VCaP (cell line): ENCODE data around the gene C1orf185.
A peak's percentile ranks its signal among the peaks of the same experiment; 100 is the strongest.
"Not testable (repeated sequence)": the region's sequence is repeated elsewhere in the genome, so short reads cannot be mapped to it uniquely, and the experiment has no call there.

Experiments
- H3K27ac ChIP-seq: fragments of 450-650 bp; 2 replicates; pipeline ENCODE4 v1.5.1; 2017
- CTCF ChIP-seq: fragments of 450-650 bp; conservative IDR thresholded peaks from 2 replicates; pipeline ENCODE4 v1.5.1; 2017; ENCODE audit warnings: mild to moderate bottlenecking, moderate library complexity

Gene C1orf185

DNA sequence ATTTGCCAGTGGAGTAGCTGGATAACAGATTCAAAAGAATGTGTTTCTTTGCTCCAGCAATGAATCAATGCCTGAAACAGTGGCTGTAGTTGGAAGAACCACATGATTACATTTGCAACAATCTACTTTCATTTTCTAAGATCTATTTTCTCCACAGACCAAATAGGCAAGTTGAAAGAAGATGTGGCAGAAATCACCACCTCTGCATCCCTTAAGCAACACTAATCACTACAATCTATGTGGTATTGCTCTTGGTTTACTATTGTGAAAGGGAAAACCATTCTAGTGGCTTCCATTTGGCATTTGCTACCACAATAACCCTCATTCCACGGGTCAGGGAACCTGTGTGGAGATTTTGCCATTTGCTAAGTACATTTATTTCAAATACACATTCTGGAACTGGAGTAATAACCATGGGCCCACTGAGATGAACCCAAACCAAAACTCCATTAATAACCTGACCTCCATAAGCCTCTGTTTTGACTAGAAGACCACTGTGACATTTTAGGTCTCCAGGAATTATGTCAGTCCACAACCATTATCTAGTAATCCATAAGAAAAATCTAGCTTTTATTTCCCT lies 66.3 kb downstream of the C1orf185 start:
- no peak for TF ChIP-seq CTCF
- H3K27ac ChIP-seq = no peak overlapping the region

- TF ChIP-seq CTCF = no peak
- H3K27ac ChIP-seq = no peak overlapping the region
Measured at GRCh38 chr1:51168936-51169335, 66.9 kb downstream of the C1orf185 start.

GRCh38 chr1:51170342-51170741 lies 68.3 kb downstream of the C1orf185 start:
- no peak overlapping the region for H3K27ac ChIP-seq
- no peak for TF ChIP-seq CTCF

DNA sequence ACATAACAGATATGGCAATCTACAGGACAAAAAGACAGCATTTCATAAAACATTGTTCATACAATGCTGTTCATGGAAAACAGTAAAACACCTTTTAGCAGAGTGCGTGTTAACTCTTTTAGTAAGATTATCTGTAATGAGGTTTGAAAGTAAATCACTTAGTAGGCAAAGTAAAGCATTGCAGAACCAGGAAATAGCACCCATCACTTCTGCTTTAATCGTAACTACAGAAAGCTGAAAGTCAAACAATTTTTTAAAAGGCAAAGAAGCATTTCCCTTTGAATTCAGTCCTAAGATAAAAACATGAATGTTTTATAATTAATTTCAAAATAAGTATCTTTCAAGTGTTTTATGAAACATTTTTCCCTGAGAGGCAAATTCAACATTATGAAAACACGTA lies 70.8 kb downstream of the C1orf185 start:
- H3K27ac ChIP-seq = no peak overlapping the region
- TF ChIP-seq CTCF = no peak

DNA sequence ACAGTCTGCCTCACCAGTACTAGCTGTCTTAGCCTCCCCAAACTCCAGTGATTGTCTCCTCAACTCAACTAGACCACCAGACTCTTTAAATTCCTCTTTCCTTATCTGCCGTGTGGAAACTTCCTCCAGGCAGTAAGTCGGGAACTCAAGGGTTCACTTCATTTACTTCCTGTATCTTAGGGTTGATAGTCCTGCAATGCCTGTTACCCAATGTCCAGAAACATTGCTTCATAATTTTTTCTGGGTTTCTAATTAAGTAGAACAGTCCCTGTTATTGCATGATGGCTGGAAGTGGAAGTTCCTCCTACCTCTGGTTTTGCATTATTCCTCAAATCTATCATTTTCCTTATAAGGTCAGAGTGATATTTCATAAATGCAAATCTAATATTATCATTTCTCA lies 73.2 kb downstream of the C1orf185 start:
- no peak for TF ChIP-seq CTCF
- H3K27ac ChIP-seq = no peak overlapping the region

- H3K27ac ChIP-seq = not testable (repeated sequence)
Measured at GRCh38 chr1:51177988-51178387, 76.0 kb downstream of the C1orf185 start.

- no peak overlapping the region for H3K27ac ChIP-seq
- TF ChIP-seq CTCF = no peak
Measured at GRCh38 chr1:51188230-51188629, 86.2 kb downstream of the C1orf185 start.

DNA sequence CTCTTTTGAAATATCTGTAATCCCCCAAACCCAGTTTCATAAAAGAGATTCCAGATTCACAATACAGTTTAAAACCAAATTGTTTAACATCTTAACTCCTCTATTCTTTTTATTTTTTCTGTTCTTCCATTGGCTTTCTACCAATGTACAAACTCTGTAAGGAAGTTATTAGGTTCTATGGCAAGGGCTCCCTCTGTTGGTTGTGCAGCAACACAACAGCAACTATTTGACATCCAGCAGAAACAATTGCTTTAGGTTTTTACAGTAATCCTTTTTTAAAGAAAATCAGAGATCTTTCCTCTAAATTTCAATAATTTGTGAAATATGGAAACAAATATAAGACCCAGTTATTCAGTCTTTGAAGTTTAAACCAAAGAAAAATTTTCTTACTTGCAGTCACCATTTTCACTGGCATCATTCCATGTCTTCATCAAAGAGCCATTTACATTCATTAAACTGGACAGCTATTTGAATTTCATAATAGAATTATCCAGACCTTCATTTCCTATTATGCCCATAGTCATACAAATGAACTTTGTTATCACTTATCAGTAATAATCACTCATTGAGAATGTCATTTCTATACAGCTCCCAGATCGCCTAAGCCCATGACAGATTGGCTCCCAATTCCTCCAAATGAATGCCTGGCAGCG lies 87.5 kb downstream of the C1orf185 start:
- no peak overlapping the region for H3K27ac ChIP-seq
- TF ChIP-seq CTCF = peak; percentile 94
